ENCODE measurements around the gene DCLRE1B.

DNA sequence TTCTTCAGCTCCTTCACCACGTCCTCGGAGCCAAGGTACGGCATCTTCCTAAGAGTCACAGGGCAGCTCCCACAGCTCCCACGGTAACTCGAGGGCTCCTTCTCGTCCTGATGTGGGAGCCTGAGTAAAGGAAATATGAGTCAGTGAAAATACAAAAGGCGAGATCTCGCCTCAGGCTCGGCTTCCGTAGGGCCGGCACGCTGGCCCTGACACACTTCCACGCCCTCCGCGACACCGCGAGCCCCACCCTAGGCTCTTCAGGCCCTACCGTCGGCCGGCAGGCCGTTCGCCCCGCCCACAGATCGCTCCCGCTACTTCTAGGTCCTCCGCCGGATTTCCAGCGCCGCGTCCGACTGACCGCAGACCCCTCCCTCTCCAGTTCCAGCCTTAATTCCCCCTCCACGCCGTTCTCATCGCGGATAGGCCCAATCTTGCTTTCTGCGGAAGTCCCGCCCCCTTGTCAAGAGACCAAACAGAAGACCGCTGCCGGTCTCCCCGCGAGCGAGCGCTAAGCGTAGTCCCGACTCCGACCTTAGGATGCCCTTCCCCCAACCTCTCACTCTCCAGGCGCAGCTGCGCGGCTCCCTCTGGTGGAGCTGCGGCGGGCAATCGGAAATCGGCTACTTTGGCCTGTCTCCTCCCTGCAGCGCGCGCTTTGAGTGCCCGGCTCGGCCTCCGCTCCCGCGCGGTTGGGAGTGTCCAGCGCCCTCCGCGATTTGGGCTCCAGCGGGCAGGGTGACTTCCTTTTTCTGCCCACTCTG, at the start of gene DCLRE1B, which contains the start of gene AP4B1:
- TF ChIP-seq ZNF70 (CRISPR knock-in tag; IDR thresholded peaks at IDR 0.05) (peak; percentile 91), GLIS3 (CRISPR knock-in tag; IDR thresholded peaks at IDR 0.05) (no peak), TCF4 (CRISPR knock-in tag; IDR thresholded peaks at IDR 0.05; ENCODE audit: borderline replicate concordance) (no peak), BACH2 (CRISPR knock-in tag; IDR thresholded peaks at IDR 0.05; ENCODE audit: borderline replicate concordance) (no peak), CSDC2 (CRISPR knock-in tag; IDR thresholded peaks at IDR 0.05) (no peak), ZNF565 (CRISPR knock-in tag; conservative IDR thresholded peaks at IDR 0.05; ENCODE audit: low read depth) (no peak), TOX (CRISPR knock-in tag; IDR thresholded peaks at IDR 0.05; ENCODE audit: borderline replicate concordance) (no peak), ZFP3 (CRISPR knock-in tag; IDR thresholded peaks at IDR 0.05) (no peak), RARB (CRISPR knock-in tag; IDR thresholded peaks at IDR 0.05) (no peak)
- TF ChIP-seq, protein P1, sequence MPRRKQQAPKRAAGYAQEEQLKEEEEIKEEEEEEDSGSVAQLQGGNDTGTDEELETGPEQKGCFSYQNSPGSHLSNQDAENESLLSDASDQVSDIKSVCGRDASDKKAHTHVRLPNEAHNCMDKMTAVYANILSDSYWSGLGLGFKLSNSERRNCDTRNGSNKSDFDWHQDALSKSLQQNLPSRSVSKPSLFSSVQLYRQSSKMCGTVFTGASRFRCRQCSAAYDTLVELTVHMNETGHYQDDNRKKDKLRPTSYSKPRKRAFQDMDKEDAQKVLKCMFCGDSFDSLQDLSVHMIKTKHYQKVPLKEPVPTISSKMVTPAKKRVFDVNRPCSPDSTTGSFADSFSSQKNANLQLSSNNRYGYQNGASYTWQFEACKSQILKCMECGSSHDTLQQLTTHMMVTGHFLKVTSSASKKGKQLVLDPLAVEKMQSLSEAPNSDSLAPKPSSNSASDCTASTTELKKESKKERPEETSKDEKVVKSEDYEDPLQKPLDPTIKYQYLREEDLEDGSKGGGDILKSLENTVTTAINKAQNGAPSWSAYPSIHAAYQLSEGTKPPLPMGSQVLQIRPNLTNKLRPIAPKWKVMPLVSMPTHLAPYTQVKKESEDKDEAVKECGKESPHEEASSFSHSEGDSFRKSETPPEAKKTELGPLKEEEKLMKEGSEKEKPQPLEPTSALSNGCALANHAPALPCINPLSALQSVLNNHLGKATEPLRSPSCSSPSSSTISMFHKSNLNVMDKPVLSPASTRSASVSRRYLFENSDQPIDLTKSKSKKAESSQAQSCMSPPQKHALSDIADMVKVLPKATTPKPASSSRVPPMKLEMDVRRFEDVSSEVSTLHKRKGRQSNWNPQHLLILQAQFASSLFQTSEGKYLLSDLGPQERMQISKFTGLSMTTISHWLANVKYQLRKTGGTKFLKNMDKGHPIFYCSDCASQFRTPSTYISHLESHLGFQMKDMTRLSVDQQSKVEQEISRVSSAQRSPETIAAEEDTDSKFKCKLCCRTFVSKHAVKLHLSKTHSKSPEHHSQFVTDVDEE (CRISPR knock-in tag; IDR thresholded peaks at IDR 0.05) = no peak
- TF ChIP-seq, protein P2, sequence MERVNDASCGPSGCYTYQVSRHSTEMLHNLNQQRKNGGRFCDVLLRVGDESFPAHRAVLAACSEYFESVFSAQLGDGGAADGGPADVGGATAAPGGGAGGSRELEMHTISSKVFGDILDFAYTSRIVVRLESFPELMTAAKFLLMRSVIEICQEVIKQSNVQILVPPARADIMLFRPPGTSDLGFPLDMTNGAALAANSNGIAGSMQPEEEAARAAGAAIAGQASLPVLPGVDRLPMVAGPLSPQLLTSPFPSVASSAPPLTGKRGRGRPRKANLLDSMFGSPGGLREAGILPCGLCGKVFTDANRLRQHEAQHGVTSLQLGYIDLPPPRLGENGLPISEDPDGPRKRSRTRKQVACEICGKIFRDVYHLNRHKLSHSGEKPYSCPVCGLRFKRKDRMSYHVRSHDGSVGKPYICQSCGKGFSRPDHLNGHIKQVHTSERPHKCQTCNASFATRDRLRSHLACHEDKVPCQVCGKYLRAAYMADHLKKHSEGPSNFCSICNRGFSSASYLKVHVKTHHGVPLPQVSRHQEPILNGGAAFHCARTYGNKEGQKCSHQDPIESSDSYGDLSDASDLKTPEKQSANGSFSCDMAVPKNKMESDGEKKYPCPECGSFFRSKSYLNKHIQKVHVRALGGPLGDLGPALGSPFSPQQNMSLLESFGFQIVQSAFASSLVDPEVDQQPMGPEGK (CRISPR knock-in tag; IDR thresholded peaks at IDR 0.05; ENCODE audit: borderline replicate concordance) = no peak
- TF ChIP-seq, protein P3, sequence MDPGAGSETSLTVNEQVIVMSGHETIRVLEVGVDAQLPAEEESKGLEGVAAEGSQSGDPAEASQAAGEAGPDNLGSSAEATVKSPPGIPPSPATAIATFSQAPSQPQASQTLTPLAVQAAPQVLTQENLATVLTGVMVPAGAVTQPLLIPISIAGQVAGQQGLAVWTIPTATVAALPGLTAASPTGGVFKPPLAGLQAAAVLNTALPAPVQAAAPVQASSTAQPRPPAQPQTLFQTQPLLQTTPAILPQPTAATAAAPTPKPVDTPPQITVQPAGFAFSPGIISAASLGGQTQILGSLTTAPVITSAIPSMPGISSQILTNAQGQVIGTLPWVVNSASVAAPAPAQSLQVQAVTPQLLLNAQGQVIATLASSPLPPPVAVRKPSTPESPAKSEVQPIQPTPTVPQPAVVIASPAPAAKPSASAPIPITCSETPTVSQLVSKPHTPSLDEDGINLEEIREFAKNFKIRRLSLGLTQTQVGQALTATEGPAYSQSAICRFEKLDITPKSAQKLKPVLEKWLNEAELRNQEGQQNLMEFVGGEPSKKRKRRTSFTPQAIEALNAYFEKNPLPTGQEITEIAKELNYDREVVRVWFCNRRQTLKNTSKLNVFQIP (CRISPR knock-in tag; IDR thresholded peaks at IDR 0.05; ENCODE audit: borderline replicate concordance, low read depth) = no peak

Measured in SK-N-SH treated with all-trans-retinoic acid at 6 μM for 48 hours (cell line).